Glutamatergic neuron (in vitro differentiated cells): ENCODE measurements around the gene SYT8. TPM values are rescaled to one million over a fixed set of nuclear protein-coding genes. Genes with fewer than 3 reads are reported as not detected.

Experiments
- DNase-seq: peaks from one replicate; pipeline ENCODE4 v3.0.0; 2022
- H3K27ac Mint-ChIP-seq: one replicate; pipeline ENCODE4 v1.8.0; 2020; ENCODE audit warnings: mild to moderate bottlenecking, mixed read lengths, inconsistent platforms; ENCODE audit not compliant: unreplicated experiment
- H3K27me3 Mint-ChIP-seq: one replicate; pipeline ENCODE4 v1.8.0; 2020; ENCODE audit warnings: mild to moderate bottlenecking, moderate library complexity, mixed read lengths, inconsistent platforms; ENCODE audit not compliant: unreplicated experiment
- H3K36me3 Mint-ChIP-seq: one replicate; pipeline ENCODE4 v1.8.0; 2020; ENCODE audit warnings: mild to moderate bottlenecking, mixed read lengths, inconsistent platforms; ENCODE audit not compliant: unreplicated experiment
- H3K4me1 Mint-ChIP-seq: one replicate; pipeline ENCODE4 v1.8.0; 2020; ENCODE audit warnings: mild to moderate bottlenecking, low read depth, mixed read lengths, inconsistent platforms; ENCODE audit not compliant: unreplicated experiment
- H3K4me3 Mint-ChIP-seq: one replicate; pipeline ENCODE4 v1.8.0; 2020; ENCODE audit warnings: mild to moderate bottlenecking, mixed read lengths, inconsistent platforms; ENCODE audit not compliant: unreplicated experiment
- H3K9me3 Mint-ChIP-seq: one replicate; pipeline ENCODE4 v1.8.0; 2020; ENCODE audit warnings: mild to moderate bottlenecking, moderate library complexity, mixed read lengths, inconsistent platforms; ENCODE audit not compliant: unreplicated experiment
- total RNA-seq: library from RNA; stranded (reverse); fragmentation: NEBNext Ultra II Directional; extraction: Animal tissue kit (Norgen Biotek cat#: 25700); gene quantifications from one replicate; pipeline ENCODE4 v1.2.1, GENCODE V29; 2021; ENCODE audit not compliant: unreplicated experiment
- TF ChIP-seq, protein P1 (sequence below): fragments of 200-600 bp; sonication (generic); IDR thresholded peaks from one replicate; pipeline ENCODE4 v1.5.0; 2021; ENCODE audit not compliant: partially characterized antibody, unreplicated experiment

SYT8 gene
- total RNA-seq, 1 donor from 2014 or later = not detected

DNA sequence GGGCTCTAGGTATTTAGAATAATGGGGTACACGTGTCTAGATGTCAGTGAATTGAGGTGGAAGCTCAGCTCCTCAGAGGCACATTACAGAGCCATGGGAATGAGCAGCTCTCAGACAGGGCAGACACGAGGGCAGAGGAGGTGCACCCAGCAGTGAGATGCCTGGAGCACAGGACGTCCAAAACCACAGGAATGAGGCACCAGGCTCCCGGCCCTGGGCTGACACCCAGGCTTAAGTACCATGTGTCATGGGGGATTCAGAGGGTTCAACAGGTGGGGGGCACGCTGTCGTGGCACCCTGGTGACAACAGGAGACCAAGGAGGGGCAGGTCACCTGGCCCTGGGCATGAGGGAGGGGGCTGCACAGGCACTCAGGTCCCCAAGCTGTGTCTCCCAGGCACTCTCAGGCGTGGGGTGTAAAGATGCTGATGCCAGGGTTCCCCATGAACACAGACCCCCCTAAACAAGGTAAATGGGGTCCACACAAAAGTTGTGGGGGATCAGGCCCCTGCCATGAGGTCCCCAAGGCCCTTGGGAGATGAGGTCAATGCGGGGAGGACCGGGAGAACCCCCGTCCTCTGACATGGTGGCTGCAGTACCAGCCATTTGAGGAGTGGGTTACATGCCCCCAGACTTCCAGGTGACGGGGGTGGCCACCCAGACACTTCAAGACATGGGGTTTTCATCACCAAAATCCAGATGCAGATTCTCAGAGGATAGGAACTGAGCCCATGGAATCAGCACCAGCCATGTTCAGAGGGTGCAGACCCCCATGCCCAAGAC lies 5.6 kb upstream of the SYT8 start:
- Mint-ChIP-seq H3K9me3 (no peaks in the 10 kb centered on the region), H3K4me1 (no peaks in the 10 kb centered on the region), H3K36me3 (no peaks in the 10 kb centered on the region), H3K27me3 (peaks cover 11% of the 10 kb centered on the region), H3K4me3 (no peak overlapping the region), H3K27ac (no peak overlapping the region)
- TF ChIP-seq, protein P1, sequence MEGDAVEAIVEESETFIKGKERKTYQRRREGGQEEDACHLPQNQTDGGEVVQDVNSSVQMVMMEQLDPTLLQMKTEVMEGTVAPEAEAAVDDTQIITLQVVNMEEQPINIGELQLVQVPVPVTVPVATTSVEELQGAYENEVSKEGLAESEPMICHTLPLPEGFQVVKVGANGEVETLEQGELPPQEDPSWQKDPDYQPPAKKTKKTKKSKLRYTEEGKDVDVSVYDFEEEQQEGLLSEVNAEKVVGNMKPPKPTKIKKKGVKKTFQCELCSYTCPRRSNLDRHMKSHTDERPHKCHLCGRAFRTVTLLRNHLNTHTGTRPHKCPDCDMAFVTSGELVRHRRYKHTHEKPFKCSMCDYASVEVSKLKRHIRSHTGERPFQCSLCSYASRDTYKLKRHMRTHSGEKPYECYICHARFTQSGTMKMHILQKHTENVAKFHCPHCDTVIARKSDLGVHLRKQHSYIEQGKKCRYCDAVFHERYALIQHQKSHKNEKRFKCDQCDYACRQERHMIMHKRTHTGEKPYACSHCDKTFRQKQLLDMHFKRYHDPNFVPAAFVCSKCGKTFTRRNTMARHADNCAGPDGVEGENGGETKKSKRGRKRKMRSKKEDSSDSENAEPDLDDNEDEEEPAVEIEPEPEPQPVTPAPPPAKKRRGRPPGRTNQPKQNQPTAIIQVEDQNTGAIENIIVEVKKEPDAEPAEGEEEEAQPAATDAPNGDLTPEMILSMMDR = no peak
- DNase-seq = no peak

DNA sequence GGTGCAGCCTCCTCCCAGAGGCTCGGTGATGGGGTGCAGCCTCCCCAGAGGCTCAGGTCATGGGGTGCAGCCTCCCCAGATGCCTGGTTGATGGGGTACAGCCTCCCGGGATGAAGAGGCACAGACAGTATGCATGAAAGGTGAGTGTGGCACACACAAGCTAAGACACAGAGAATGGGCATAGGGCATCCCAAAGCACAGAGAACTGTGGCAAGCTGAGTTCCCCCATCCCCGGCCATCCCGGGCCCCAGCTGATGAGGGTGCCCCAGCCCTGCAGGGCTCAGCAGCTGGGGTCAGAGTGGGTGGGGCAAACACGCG lies 4.8 kb upstream of the SYT8 start:
- Mint-ChIP-seq H3K9me3 (no peaks in the 10 kb centered on the region), H3K4me1 (no peaks in the 10 kb centered on the region), H3K27me3 (peaks cover 11% of the 10 kb centered on the region), H3K36me3 (no peaks in the 10 kb centered on the region), H3K4me3 (no peak overlapping the region), H3K27ac (no peak overlapping the region)
- TF ChIP-seq, protein P1 = no peak
- DNase-seq = no peak

DNA sequence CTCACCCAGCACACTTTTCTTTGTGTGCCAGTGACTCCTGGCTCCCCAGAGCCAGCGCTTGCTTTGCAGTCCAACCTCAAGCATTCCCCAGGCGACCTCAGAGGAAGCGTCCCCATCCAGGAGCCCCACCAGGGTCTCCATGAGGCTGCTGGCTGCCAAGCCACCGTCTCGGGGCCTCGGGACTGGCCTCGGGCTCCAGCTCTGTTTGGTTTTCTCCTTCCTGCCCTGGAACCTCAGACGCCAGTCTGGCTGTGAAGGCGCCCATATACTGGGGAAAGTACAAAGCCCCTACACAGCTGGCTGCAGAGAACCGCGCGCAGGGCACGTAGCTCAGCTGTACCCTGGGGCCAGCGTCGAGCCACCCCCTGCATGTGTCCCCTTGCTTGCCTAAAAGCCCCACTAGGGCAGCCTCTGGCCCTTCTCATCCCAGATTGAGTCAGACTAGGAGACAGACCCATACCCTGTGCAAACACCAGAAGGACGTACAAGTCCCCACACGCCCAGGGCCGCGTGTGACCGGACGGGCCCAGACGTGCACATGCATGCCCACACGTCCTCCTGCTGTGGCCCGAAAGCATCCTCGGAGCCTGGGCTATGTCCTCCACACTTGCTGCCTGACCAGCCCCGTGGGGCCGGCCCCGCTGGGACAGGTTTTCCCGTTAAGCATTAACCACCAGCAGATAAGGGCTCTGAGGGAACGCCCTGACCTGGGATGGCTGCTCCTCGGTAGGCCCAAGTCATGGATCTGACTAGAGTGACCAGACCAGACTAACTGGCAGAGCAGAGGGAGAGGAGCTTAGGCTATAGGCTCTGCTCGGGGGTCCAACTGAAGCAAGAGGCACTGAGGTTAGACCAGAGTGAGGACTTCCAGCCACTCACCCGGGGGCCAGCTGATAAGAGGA lies 4.2 kb upstream of the SYT8 start:
- TF ChIP-seq, protein P1 = no peak
- DNase-seq = peak; percentile 32
- Mint-ChIP-seq H3K36me3 (no peaks in the 10 kb centered on the region), H3K9me3 (no peaks in the 10 kb centered on the region), H3K4me1 (no peaks in the 10 kb centered on the region), H3K4me3 (no peak overlapping the region), H3K27me3 (peaks cover 11% of the 10 kb centered on the region), H3K27ac (no peak overlapping the region)

DNA sequence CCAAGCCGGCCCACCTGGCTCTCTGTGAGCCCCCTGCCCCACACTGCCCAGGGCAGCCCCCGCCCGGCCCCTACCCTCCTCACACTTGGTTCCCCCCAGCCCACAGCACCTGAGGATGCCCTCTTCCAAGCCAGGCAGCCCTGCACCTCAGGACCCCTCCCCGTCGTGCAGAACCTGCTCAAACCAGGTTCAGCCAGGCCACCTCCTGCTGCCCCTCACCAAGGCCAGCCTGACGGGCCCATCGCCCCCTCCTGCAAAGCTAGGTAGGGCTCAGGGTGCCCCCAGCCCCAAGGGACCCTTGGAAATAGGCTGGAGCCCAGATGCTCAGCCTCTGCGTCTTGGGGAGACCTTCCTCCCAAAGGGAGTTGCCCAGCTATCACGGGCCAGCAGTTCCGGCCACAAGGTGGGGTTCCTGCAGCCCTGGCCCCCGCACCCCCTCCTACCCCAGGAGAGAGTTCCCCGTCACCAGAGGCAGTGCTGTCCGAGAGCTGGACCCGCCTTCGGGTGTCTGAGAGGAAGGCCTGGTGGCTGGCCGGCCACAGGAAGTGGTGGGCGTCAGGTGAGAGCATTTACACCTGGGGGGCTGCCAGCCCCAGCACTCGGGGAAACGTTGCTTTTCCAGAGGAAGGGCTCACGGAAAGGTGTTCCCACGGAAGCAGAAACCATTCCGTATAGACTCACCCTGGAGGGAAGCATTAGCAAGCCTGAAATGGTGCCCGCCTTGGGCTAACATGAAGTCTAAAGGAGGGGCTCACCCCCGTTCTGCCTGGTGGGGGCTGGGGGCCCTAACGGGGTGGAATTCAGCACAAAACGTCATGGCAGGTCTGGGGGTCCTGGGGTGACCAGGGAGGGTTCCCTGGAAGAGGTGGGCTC lies 3.2 kb upstream of the SYT8 start:
- no peak for DNase-seq
- H3K4me3 Mint-ChIP-seq = no peak overlapping the region
- no peak overlapping the region for H3K27ac Mint-ChIP-seq

More for the DNA sequence above, 3.2 kb upstream of the SYT8 start:
- H3K27me3 Mint-ChIP-seq = peaks cover 11% of the 10 kb centered on the region
- TF ChIP-seq, protein P1 = no peak
- no peaks in the 10 kb centered on the region for H3K4me1 Mint-ChIP-seq
- no peaks in the 10 kb centered on the region for H3K9me3 Mint-ChIP-seq
- H3K36me3 Mint-ChIP-seq = no peaks in the 10 kb centered on the region
